Measurements from ENCODE around the gene PRSS16.

The PRSS16 gene

DNA sequence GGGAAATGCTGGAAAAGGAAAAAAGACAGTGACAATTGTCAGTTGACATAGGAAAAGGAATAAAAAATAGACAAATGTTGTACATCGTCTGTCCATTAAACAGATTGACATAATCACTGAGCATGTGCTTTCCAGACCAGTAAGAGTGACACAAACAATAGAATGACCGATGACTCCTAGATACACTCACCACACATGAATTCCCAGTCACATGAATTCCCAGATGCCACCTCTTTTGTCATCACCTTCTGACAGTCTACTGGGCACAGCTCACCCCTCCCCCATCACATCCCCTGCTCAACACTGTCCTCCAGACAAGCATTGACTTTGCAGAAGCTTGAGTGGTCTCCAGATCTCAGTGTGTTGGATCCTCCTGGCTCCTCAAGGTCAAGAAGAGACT, 38.6 kb downstream of the PRSS16 start:
- no peak for DNase-seq

DNA sequence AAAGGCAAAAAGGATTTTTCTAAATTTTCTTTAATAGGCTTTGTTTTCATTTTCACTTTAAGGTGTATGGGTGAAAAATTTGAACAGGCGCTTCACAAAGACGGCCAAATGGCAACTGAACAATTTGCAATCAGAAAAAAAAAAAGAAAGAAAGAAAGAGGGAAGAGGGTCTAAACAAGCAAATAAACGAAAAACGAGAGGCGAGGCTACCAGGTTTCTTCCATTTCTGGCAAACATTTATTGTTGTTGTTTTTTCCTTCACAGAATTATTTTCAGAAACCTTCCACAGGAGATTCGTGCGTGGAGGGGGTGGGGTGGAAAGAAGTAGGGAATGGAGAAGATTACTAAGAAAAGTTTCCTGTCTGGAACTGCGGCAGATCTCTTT, 40.2 kb downstream of the PRSS16 start:
- no peak for DNase-seq

DNA sequence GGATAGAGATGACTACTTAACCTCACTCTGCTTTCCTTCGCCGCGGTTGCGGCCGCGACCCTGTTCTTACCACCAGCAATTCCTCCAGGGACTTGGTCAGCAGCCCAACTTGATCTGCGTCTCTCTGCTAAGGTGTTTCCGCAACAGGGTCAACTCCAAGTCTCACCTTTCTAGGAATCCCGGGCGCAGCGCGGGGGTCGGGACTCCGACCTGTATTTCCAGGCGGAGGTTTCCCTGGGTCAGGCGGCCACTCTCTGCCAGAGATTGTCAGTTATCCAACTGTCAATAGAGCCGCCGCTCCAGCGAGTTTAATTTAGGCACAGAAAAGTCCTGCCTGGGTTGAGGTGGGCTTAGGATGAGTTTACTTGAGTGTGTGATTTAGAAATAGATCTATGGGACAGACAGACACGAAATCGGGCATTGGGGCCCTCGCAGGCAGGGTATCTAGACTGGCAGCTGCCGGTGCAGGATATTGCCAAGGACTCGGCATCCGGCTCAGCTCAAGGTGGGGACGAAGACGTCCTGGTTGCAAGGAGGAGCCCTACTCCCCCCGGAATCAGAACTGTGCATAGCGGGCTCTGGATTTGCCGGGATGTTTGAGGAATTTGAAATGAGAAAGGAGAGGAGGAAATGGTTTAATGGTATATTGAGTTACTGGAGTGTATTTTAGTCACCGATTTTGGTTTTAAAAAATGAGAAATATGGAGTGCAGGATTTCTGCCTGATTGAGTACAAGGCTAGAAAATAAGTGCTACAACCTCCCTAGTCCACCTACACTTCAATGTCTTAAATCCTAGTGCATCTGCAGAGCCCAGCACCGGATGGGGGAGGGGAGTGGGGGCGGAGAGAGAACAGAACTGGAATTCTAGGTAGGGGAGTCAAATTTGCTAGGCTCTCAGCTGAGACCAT, 40.9 kb downstream of the PRSS16 start:
- no peak for DNase-seq

DNA sequence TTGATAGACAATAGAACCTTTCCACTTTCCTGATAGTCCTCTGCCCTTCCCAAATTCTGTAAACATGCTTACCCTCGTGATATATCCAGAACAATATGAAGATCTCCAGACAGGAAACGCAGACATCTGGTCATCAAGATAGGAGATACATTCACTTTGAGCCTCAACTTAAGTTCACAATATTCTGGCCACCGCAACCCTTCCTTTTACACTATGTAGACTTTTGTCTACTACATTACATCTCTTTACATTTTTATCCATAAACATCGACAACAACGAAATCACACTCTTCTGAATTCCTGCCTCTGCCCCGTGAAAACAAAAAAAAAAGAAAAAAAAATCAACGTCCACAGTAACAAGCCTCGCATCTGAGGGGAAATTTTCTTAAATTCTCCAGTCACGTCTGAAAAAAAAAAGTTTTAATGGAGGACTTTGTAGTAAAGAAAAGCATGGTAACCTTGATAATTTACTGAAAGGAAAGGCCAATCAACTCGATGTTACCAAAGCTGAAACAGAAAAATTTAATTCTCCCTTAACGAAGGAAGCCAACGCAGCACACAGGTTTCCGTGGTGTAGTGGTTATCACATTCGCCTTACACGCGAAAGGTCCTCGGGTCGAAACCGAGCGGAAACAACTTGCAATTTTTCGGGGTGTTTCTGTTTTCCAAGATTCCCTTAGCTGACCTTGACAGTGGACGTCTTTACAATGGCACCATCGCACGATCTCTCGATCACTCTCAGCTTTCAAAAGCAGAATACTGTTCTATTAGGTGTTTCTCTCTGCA, 42.8 kb downstream of the PRSS16 start:
- no peak for DNase-seq

DNA sequence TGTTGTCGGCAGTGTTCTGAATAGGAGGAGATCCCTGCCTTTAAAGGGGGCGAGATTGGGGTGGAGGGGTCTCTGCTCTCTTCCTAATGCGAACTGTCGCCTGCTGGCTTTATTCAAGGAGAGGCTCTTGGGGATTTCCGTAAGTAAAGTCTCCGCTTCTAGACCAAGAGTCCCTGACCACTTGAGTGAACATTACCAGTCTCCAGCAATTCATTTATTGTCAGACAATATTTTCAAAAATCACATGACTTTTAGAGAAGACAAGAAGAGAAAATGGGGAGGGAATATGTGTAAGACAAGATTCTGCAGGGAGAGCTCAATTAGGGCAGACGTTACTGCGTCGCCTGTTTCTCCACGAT, 43.3 kb downstream of the PRSS16 start:
- no peak for DNase-seq

DNA sequence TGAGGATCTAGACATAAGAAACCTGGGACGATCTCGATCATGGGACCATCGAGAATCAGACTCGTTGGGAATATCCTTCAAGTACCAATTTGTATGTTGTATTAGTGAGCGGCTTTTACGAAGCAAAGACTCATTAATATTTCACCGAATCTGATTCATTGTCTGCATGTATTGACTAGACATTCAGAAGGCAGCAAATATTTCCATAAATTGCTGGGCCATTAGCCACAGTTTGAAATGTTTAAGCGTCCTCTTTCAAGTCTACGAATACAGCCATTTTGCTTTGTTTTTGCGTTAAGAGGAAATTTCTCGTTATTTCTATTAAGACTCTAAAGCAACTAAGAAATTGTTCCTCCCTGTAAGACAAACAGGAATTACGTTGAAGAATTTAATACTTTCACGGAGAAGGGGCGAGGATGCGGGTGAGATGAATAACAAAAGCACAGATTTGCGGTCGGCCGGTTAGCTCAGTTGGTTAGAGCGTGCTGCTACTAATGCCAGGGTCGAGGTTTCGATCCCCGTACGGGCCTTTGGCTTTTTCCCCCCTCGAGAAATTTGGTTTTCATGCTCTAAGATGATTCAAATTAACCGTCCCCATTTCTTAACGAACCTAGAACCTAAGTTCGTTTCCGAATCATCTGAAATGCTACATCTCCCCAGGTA, 46.1 kb downstream of the PRSS16 start:
- no peak for DNase-seq

DNA sequence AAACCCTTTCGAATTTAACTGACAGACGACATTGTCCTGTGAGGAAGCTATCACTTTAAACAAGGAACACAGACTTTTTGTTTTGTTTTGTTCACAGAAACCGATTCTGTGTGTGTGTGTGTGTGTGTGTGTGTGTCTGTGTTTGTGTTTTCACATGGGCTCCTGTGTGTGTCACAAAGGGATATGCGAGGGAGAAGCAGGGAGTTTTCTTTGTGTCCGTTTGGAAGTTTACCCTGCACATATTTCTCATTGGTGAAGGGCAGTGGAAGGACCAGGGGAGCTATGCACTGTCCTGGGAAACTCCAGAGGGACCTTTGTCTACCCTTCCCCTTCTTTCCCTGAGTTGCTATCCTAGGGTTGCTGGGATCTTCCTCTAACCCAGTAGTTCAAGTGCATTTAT, 46.9 kb downstream of the PRSS16 start:
- no peak for DNase-seq

DNA sequence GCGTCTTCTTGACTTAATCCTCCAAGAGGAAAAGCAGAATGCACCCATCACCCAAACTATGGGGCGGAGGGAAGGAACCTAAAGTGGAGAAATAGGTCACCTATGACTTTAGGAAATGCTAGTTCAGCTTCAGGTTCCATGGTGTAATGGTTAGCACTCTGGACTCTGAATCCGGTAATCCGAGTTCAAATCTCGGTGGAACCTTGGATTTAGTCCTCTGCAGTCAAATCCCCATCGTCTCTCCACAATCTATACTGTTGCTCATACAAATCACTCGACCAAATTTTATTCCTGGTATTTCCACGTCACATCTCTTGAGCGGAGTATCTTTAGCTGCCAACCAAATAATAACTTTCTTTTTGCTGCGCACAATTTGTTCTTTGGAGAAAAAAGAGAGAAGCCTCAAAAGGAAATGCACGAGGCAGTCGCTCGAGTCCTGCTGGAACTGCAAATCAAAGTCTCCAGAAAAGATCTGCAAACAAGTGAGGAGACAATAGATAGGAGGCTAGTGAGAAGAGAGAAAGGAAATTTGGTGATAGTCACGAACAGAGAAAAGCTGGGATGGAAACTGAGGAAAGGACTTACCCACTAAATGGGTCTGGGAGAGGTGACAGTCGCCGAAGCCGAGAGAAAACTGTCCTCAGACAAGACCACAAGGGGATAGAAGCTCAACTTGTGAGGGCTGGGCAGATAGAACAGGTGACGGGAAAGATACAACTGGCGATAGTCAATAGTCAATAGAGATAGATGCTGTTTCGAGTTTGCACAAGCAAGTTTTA, 48.0 kb downstream of the PRSS16 start:
- no peak for DNase-seq

DNA sequence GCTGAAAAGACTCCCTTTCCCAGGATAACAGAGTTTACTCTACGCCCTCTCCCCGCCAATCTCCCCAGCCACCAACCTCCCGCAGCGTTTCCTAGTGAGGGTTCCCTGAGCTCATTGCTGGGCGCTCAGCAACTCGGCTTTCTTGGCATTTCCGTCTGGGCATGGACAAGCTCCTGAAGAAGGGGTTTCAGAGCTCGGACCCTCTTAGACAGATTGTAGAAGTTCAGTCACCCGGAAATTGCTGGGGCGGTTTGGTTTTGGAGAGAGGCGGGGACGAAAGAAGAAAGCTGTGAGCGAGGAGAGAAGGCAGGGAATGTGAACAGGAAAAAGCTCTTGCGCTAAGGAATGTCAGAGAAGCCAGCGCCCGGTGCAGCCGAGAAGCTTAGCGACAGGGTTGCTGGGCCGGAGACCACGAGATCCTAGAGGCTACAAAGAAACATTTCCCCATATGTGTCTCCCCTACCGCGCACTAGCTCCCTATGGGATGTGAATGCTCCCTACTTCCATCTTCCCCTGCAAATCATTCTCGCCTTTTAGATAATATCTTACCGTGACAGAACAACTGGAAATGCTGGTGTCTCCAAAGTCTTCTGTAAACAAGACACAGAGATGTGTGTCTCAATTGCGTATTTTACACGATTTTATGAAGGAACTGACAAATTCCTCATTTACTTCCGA, 48.7 kb downstream of the PRSS16 start:
- no peak for DNase-seq

DNA sequence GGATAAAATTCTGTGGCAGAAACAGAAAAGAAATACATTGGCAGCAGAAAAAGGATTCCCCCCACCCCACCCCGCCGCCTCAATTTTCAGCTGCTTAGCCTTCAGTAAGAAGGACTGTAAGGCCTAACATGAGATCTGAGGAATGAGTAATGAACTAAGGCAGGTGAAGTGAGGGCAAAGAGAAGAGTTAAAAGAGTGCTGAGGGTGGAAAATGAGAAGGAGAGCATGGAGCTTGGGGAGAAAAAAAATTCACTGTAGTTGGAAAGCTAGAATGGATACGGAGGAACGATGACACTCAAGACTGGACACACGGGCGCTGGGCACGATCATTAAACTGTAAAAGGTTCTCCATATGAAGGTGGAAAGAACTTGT, 50.0 kb downstream of the PRSS16 start:
- no peak for DNase-seq

DNA sequence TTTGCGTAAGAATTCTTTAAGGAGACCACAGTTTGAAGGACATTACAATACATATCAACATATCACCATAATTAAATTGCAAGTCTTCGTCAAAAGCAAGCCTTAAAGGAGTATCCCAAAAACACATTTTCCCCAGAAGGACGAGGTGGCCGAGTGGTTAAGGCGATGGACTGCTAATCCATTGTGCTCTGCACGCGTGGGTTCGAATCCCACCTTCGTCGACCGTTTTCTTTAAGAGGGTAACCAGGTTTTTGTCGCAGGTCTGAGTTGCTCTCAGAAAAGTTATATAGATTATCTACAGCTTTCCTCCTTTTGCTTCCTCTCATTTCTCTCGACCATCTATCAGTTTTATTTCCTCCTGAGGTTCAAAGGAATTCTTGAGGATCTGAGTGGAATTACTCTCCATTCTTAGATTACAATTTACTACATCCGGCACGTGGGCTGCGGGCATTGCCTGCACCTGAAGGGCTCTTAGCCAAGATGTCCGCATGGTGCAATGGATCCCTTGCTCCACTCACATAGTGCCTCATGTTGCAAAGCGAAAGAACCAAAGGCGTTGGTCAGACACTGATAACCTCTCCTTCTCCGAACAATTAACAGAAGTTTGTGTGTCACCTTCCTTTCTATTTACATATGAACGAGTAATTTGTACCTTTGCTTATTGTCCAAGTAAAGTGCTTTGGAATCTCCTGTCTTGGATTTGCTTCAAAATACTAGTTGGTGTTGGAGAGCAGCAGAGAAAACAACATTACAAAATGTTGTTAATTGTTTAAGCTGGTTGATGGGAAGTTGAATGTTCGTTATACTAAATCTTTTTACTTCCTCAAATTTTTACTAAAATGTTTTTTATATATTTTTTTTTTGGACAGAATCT, 50.6 kb downstream of the PRSS16 start:
- DNase-seq: no peak

DNA sequence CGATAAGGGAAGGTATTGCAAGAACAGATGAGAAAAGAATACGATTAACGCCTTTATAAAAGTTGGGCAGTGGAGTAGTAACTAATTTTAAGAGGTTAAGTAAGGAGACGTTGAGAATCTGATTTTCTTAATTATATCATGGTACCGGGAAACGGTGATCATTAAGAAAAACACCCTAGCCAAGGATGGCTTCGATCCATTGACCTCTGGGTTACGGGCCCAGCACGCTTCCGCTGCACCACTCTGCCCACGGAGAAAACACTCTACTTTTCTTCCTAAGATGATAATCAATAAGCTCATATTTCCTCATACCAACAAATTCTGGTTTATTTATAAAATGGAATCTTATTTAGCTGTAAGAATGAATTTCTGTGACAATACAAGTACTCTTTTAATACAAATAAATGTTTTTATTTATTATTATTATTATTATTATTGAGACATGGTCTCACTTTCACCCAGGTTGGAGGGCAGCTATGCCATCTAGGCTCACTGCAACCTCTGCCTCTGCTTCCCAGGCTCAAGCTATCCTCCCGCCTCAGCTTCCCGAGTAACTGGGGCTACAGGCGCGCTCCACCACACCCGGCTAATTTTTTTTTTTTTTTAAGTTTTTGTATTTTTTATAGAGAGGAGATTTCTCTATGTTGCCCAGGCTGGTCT, 56.2 kb downstream of the PRSS16 start:
- no peak for DNase-seq

All from stimulated activated naive CD4-positive, alpha-beta T cell treated with Interleukin-2 at 50 U/mL for 16 hours (primary cell).